Right cardiac atrium (tissue), 5 donors: ENCODE data around the gene PCDHGA12. TPM values are rescaled to one million over a fixed set of nuclear protein-coding genes. Genes with fewer than 3 reads are reported as not detected.

Experiments used
- ATAC-seq, 2 donors: fragments of 200-7000 bp; cut with Tn5 transposase; one replicate each; pipeline versions ENCODE4 v1.8.0 to v1.9.1; 2020; ENCODE audit warnings: moderate library complexity in 2 of 2, mild to moderate bottlenecking in 1 of 2
- DNase-seq, 3 donors: peaks; one replicate each; pipeline ENCODE4 v3.0.0-alpha.2; 2020
- H3K27ac ChIP-seq: one replicate; pipeline ENCODE4 v1.5.1; 2013; ENCODE audit warnings: mild to moderate bottlenecking, low read length, control low read depth, moderate library complexity
- H3K27me3 ChIP-seq: one replicate; pipeline ENCODE4 v1.6.1; 2013; ENCODE audit not compliant: control insufficient read depth, insufficient read depth
- H3K4me1 ChIP-seq: one replicate; pipeline ENCODE4 v1.6.1; 2013; ENCODE audit warnings: low read length; ENCODE audit not compliant: control insufficient read depth, insufficient read depth
- H3K4me3 ChIP-seq: one replicate; pipeline ENCODE4 v1.5.1; 2013; ENCODE audit warnings: low read length, control low read depth
- H3K9me3 ChIP-seq: one replicate; pipeline ENCODE4 v1.6.1; 2013; ENCODE audit warnings: low read length; ENCODE audit not compliant: control insufficient read depth
- WGBS: extraction: QIAGEN DNeasy Blood & Tissue Kit; methylation state at CpG from one replicate; pipeline ENCODE4 v1.1.7; 2013; 5-methylcytosine and 5-hydroxymethylcytosine counted together
- intact Hi-C, 4 donors: fragments of 100-400 bp; cut with DNase I; formaldehyde crosslinking; loops; one replicate each; pipeline versions ENCODE4 v1.11.0 to v1.14.0; 2022 to 2023
- polyA plus RNA-seq: library from polyadenylated mRNA; stranded (reverse); fragments of 200-250 nt; gene quantifications from one replicate; pipeline ENCODE4 v1.2.3, GENCODE V29; 2013
- total RNA-seq, 4 donors: library from RNA; stranded (reverse); fragmentation: NEBNext Ultra II Directional; extraction: Animal tissue kit (Norgen Biotek cat#: 25700); gene quantifications; one replicate each; pipeline ENCODE4 v1.2.1, GENCODE V29; 2021
- donor health status: healthy with polysubstance abuse.
- donor health status: DM: no; HTN: yes; CAD: no.
- donor health status: DM: no; HTN: no; CAD: no.
- donor health status: DM: no; HTN: yes; CAD: no; lungs with severe emphysema.
- donor health status: DM: yes; HTN: yes; CAD: no.

Gene PCDHGA12
- total and polyA plus RNA-seq, 5 donors = 2.7 to 7.1 (median 5.0) TPM

- no peak for ATAC-seq
- H3K4me3 ChIP-seq = no peak overlapping the region
- WGBS = 94% methylated on average over 3 of the region's 3 CpGs
These were observed 35.0 kb downstream of the PCDHGA12 start for GRCh38 chr5:141465351-141465750.

GRCh38 chr5:141475625-141476131 lies 45.4 kb downstream of the PCDHGA12 start, which contains the start of gene PCDHGC3:
Gene PCDHGC3, plus strand, starts transcription at chr5:141475966. Its CDS starts 151 bp downstream, at chr5:141476117.
- DNase-seq = peak; percentile 94 to 97 (median 96)
- Histone ChIP-seq H3K4me3 (peak within 1 kb of the TSS; percentile 72), H3K27ac (peak within 1 kb of the TSS; percentile 90), H3K27me3 (no peaks in the 10 kb centered on the region), H3K9me3 (no peaks in the 10 kb centered on the region), H3K4me1 (peaks cover 9% of the 10 kb centered on the region)
- intact Hi-C loops = loop anchor here (2.0 to 10.0 kb wide), 3 partner anchors 47 to 49 kb away; no protein-coding TSS in a partner anchor
- under 1% methylated on average over 28 of the region's 28 CpGs for WGBS
- ATAC-seq = peak; percentile 99 to 100

More at GRCh38 chr5:141465351-141465750, 35.0 kb downstream of the PCDHGA12 start:
- intact Hi-C loops = no loop called here
- H3K4me1 ChIP-seq = no peaks in the 10 kb centered on the region
- H3K27ac ChIP-seq = no peak overlapping the region
- no peak for DNase-seq
- H3K9me3 ChIP-seq = no peaks in the 10 kb centered on the region
- no peaks in the 10 kb centered on the region for H3K27me3 ChIP-seq

- under 1% methylated on average over 58 of the region's 58 CpGs for WGBS
- Histone ChIP-seq H3K4me1 (peaks cover 9% of the 10 kb centered on the region), H3K4me3 (peak overlapping the region; percentile 72), H3K27me3 (no peaks in the 10 kb centered on the region), H3K27ac (peak overlapping the region; percentile 90), H3K9me3 (no peaks in the 10 kb centered on the region)
- intact Hi-C loops = loop anchor here (2.0 to 10.0 kb wide), 3 partner anchors 46 to 48 kb away; no protein-coding TSS in a partner anchor
- ATAC-seq (peak; percentile 65 to 76), DNase-seq (peak; percentile 69 to 90 (median 88))
These were observed 46.0 kb downstream of the PCDHGA12 start for GRCh38 chr5:141476132-141476911.

- H3K9me3 ChIP-seq = no peaks in the 10 kb centered on the region
- peak overlapping the region; percentile 72 for H3K4me3 ChIP-seq
- H3K27ac ChIP-seq = no peak overlapping the region
- DNase-seq (no peak), ATAC-seq (no peak)
- peaks cover 9% of the 10 kb centered on the region for H3K4me1 ChIP-seq
- intact Hi-C loops = loop anchor here (2.0 to 10.0 kb wide), 3 partner anchors 45 to 48 kb away; no protein-coding TSS in a partner anchor
- WGBS = 22% methylated on average over 24 of the region's 24 CpGs
- no peaks in the 10 kb centered on the region for H3K27me3 ChIP-seq
These were observed 46.8 kb downstream of the PCDHGA12 start for GRCh38 chr5:141477044-141477575.

- intact Hi-C loops = loop anchor here (2.0 to 10.0 kb wide), 3 partner anchors 44 to 47 kb away; no protein-coding TSS in a partner anchor
- no peaks in the 10 kb centered on the region for H3K27me3 ChIP-seq
- H3K27ac ChIP-seq = no peak overlapping the region
- no peaks in the 10 kb centered on the region for H3K9me3 ChIP-seq
- no peak for ATAC-seq
- peak overlapping the region; percentile 42 for H3K4me3 ChIP-seq
- no peak for DNase-seq
- WGBS = 51% methylated on average over 13 of the region's 13 CpGs
- peaks cover 9% of the 10 kb centered on the region for H3K4me1 ChIP-seq
These were observed 47.5 kb downstream of the PCDHGA12 start for GRCh38 chr5:141477815-141478214.

GRCh38 chr5:141478321-141478945 lies 48.1 kb downstream of the PCDHGA12 start:
- peak overlapping the region; percentile 42 for H3K4me3 ChIP-seq
- no peaks in the 10 kb centered on the region for H3K9me3 ChIP-seq
- H3K27ac ChIP-seq = no peak overlapping the region
- 35% methylated on average over 20 of the region's 20 CpGs for WGBS
- intact Hi-C loops = loop anchor here in 2 of 4 donors (5.0 to 10.0 kb wide), 2 partner anchors 44 to 46 kb away; no protein-coding TSS in a partner anchor
- no peaks in the 10 kb centered on the region for H3K27me3 ChIP-seq
- ATAC-seq (no peak), DNase-seq (peak in 2 of 3 donors; percentile 74 to 77)
- peaks cover 9% of the 10 kb centered on the region for H3K4me1 ChIP-seq

- Histone ChIP-seq H3K27me3 (no peaks in the 10 kb centered on the region), H3K4me3 (no peak overlapping the region), H3K4me1 (peaks cover 12% of the 10 kb centered on the region), H3K27ac (no peak overlapping the region), H3K9me3 (no peaks in the 10 kb centered on the region)
- ATAC-seq (no peak), DNase-seq (no peak)
- intact Hi-C loops = loop anchor here in 2 of 4 donors (5.0 to 10.0 kb wide), 2 partner anchors 43 to 45 kb away; no protein-coding TSS in a partner anchor
These were observed 49.5 kb downstream of the PCDHGA12 start for GRCh38 chr5:141479776-141480175.

Other genes with a start within 250 kb of the PCDHGA12 start
Only the 30 nearest of the 35 such genes appear.
- 1 to 10 TPM; 4.3 to 5.8 (median 5.3) TPM for gene PCDHB13, start 216.6 kb upstream of the PCDHGA12 start, total RNA-seq
- gene PCDHB13, start 216.6 kb upstream of the PCDHGA12 start, polyA plus RNA-seq = 1.7 TPM
- 1 to 10 TPM; 4.3 to 5.9 (median 5.3) TPM for gene PCDHB14, start 207.2 kb upstream of the PCDHGA12 start, total RNA-seq
- gene PCDHB14, start 207.2 kb upstream of the PCDHGA12 start, polyA plus RNA-seq = 2.3 TPM
- gene PCDHB15, start 185.1 kb upstream of the PCDHGA12 start, total RNA-seq = 1 to 10 TPM; 2.9 to 6.7 (median 5.3) TPM
- gene PCDHB15, start 185.1 kb upstream of the PCDHGA12 start, polyA plus RNA-seq = 2.5 TPM
- under 1 TPM in 2 of 4 donors, not detected in 2; 0.17 to 0.37 TPM for gene SLC25A2, start 126.5 kb upstream of the PCDHGA12 start, total RNA-seq
- gene SLC25A2, start 126.5 kb upstream of the PCDHGA12 start, polyA plus RNA-seq = 0.14 TPM
- 100 to 1,000 TPM in 1 of 4 donors, 10 to 100 TPM in 3; 86.7 to 109 (median 95.1) TPM for gene TAF7, start 109.7 kb upstream of the PCDHGA12 start, total RNA-seq
- 94.6 TPM for gene TAF7, start 109.7 kb upstream of the PCDHGA12 start, polyA plus RNA-seq
- gene PCDHGA1, start 100.0 kb upstream of the PCDHGA12 start, total RNA-seq = 1 to 10 TPM; 1.7 to 2.8 (median 1.8) TPM
- gene PCDHGA1, start 100.0 kb upstream of the PCDHGA12 start, polyA plus RNA-seq = 0.70 TPM
- gene PCDHGA2, start 91.7 kb upstream of the PCDHGA12 start, total RNA-seq = 1 to 10 TPM; 6.4 to 9.4 (median 7.1) TPM
- 2.2 TPM for gene PCDHGA2, start 91.7 kb upstream of the PCDHGA12 start, polyA plus RNA-seq
- gene PCDHGA3, start 86.7 kb upstream of the PCDHGA12 start, total RNA-seq = 1 to 10 TPM; 4.9 to 7.7 (median 5.6) TPM
- gene PCDHGA3, start 86.7 kb upstream of the PCDHGA12 start, polyA plus RNA-seq = 2.1 TPM
- 1 to 10 TPM; 2.7 to 4.4 (median 3.8) TPM for gene PCDHGB1, start 80.4 kb upstream of the PCDHGA12 start, total RNA-seq
- gene PCDHGB1, start 80.4 kb upstream of the PCDHGA12 start, polyA plus RNA-seq = 1.3 TPM
- 1 to 10 TPM; 4.4 to 5.8 (median 5.7) TPM for gene PCDHGA4, start 75.5 kb upstream of the PCDHGA12 start, total RNA-seq
- 1.7 TPM for gene PCDHGA4, start 75.5 kb upstream of the PCDHGA12 start, polyA plus RNA-seq
- 1 to 10 TPM; 3.5 to 6.5 (median 5.0) TPM for gene PCDHGB2, start 70.5 kb upstream of the PCDHGA12 start, total RNA-seq
- gene PCDHGB2, start 70.5 kb upstream of the PCDHGA12 start, polyA plus RNA-seq = 1.9 TPM
- 1 to 10 TPM; 3.4 to 4.7 (median 4.2) TPM for gene PCDHGA5, start 66.3 kb upstream of the PCDHGA12 start, total RNA-seq
- gene PCDHGA5, start 66.3 kb upstream of the PCDHGA12 start, polyA plus RNA-seq = 2.0 TPM
- gene PCDHGB3, start 60.3 kb upstream of the PCDHGA12 start, total RNA-seq = 1 to 10 TPM; 4.8 to 5.5 (median 5.1) TPM
- gene PCDHGB3, start 60.3 kb upstream of the PCDHGA12 start, polyA plus RNA-seq = 1.7 TPM
- gene PCDHGA6, start 56.6 kb upstream of the PCDHGA12 start, total RNA-seq = 1 to 10 TPM; 3.7 to 5.3 (median 4.9) TPM
- 2.2 TPM for gene PCDHGA6, start 56.6 kb upstream of the PCDHGA12 start, polyA plus RNA-seq
- gene PCDHGA7, start 47.8 kb upstream of the PCDHGA12 start, total RNA-seq = 1 to 10 TPM; 3.9 to 5.2 (median 4.5) TPM
- gene PCDHGA7, start 47.8 kb upstream of the PCDHGA12 start, polyA plus RNA-seq = 1.8 TPM
- gene PCDHGB4, start 42.8 kb upstream of the PCDHGA12 start, total RNA-seq = 1 to 10 TPM; 4.8 to 5.5 (median 5.3) TPM
- 2.0 TPM for gene PCDHGB4, start 42.8 kb upstream of the PCDHGA12 start, polyA plus RNA-seq
- gene PCDHGA8, start 37.9 kb upstream of the PCDHGA12 start, total RNA-seq = 1 to 10 TPM; 4.0 to 5.2 (median 4.3) TPM
- gene PCDHGA8, start 37.9 kb upstream of the PCDHGA12 start, polyA plus RNA-seq = 1.3 TPM
- 1 to 10 TPM; 6.4 to 8.6 (median 6.8) TPM for gene PCDHGB5, start 32.6 kb upstream of the PCDHGA12 start, total RNA-seq
- gene PCDHGB5, start 32.6 kb upstream of the PCDHGA12 start, polyA plus RNA-seq = 3.3 TPM
- gene PCDHGA9, start 27.7 kb upstream of the PCDHGA12 start, total RNA-seq = 1 to 10 TPM; 3.7 to 5.4 (median 3.7) TPM
- gene PCDHGA9, start 27.7 kb upstream of the PCDHGA12 start, polyA plus RNA-seq = 1.6 TPM
- 1 to 10 TPM; 5.9 to 6.6 (median 6.3) TPM for gene PCDHGB6, start 22.5 kb upstream of the PCDHGA12 start, total RNA-seq
- 3.1 TPM for gene PCDHGB6, start 22.5 kb upstream of the PCDHGA12 start, polyA plus RNA-seq
- gene PCDHGA10, start 17.5 kb upstream of the PCDHGA12 start, total RNA-seq = 1 to 10 TPM; 3.9 to 5.3 (median 4.5) TPM
- 1.6 TPM for gene PCDHGA10, start 17.5 kb upstream of the PCDHGA12 start, polyA plus RNA-seq
- 10 to 100 TPM in 3 of 4 donors, 1 to 10 TPM in 1; 9.7 to 10.6 (median 10.5) TPM for gene PCDHGB7, start 12.8 kb upstream of the PCDHGA12 start, total RNA-seq
- 3.5 TPM for gene PCDHGB7, start 12.8 kb upstream of the PCDHGA12 start, polyA plus RNA-seq
- 1 to 10 TPM; 3.1 to 4.2 (median 3.6) TPM for gene PCDHGA11, start 9.5 kb upstream of the PCDHGA12 start, total RNA-seq
- gene PCDHGA11, start 9.5 kb upstream of the PCDHGA12 start, polyA plus RNA-seq = 2.2 TPM
- 10 to 100 TPM; 19.6 to 42.5 (median 33.5) TPM for gene PCDHGC3, start 45.5 kb downstream of the PCDHGA12 start, total RNA-seq
- gene PCDHGC3, start 45.5 kb downstream of the PCDHGA12 start, polyA plus RNA-seq = 35.5 TPM
- gene PCDHGC4, start 54.5 kb downstream of the PCDHGA12 start, total RNA-seq = 1 to 10 TPM; 1.4 to 2.3 (median 1.8) TPM
- gene PCDHGC4, start 54.5 kb downstream of the PCDHGA12 start, polyA plus RNA-seq = 1.3 TPM
- 1 to 10 TPM; 1.4 to 2.3 (median 1.9) TPM for gene PCDHGC5, start 58.6 kb downstream of the PCDHGA12 start, total RNA-seq
- gene PCDHGC5, start 58.6 kb downstream of the PCDHGA12 start, polyA plus RNA-seq = 1.4 TPM
- gene DIAPH1, start 188.5 kb downstream of the PCDHGA12 start, total RNA-seq = 10 to 100 TPM; 15.8 to 53.0 (median 19.2) TPM
- gene DIAPH1, start 188.5 kb downstream of the PCDHGA12 start, polyA plus RNA-seq = 11.8 TPM
- gene HDAC3, start 206.3 kb downstream of the PCDHGA12 start, total RNA-seq = 10 to 100 TPM; 25.4 to 35.0 (median 28.0) TPM
- 28.8 TPM for gene HDAC3, start 206.3 kb downstream of the PCDHGA12 start, polyA plus RNA-seq
- 1 to 10 TPM; 1.2 to 2.0 (median 1.3) TPM for gene RELL2, start 206.5 kb downstream of the PCDHGA12 start, total RNA-seq
- 1.5 TPM for gene RELL2, start 206.5 kb downstream of the PCDHGA12 start, polyA plus RNA-seq
- 1 to 10 TPM; 3.8 to 6.7 (median 5.1) TPM for gene FCHSD1, start 220.9 kb downstream of the PCDHGA12 start, total RNA-seq
- gene FCHSD1, start 220.9 kb downstream of the PCDHGA12 start, polyA plus RNA-seq = 4.3 TPM